Thoracic aorta (tissue), 2 donors: ENCODE results near the gene ELF3. TPM values are rescaled to one million over a fixed set of nuclear protein-coding genes. Genes with fewer than 3 reads are reported as not detected.
"Not testable (repeated sequence)": the region's sequence is repeated elsewhere in the genome, so short reads cannot be mapped to it uniquely, and the experiment has no call there.

ENCODE experiments used
- ATAC-seq: fragments of 150-250 bp; one replicate; pipeline ENCODE4 v1.8.0; 2017; ENCODE audit warnings: low read depth; ENCODE audit not compliant: insufficient number of reproducible peaks, low FRiP score
- DNase-seq: peaks from one replicate; pipeline ENCODE4 v3.0.0-alpha.2; 2020; ENCODE audit warnings: low spot score
- H3K27ac ChIP-seq, 2 donors: fragments of 200-600 bp; sonication (generic); 1 replicate in 1 of 2; 2 replicates in 1 of 2; pipeline ENCODE4 v1.5.1; 2016; ENCODE audit warnings: mild to moderate bottlenecking in 2 of 2, moderate library complexity in 2 of 2
- H3K27me3 ChIP-seq: fragments of 200-600 bp; sonication (generic); replicated peaks from 2 replicates; pipeline ENCODE4 v1.6.0; 2016; ENCODE audit warnings: mild to moderate bottlenecking; ENCODE audit not compliant: insufficient read depth
- H3K36me3 ChIP-seq: fragments of 200-600 bp; sonication (generic); one replicate; pipeline ENCODE4 v1.5.1; 2016
- H3K4me1 ChIP-seq, 2 donors: fragments of 200-600 bp; sonication (generic); 1 replicate in 1 of 2; 2 replicates in 1 of 2; pipeline versions ENCODE4 v1.5.1 to v1.6.0; 2016; ENCODE audit warnings: low read depth in 2 of 2, mild to moderate bottlenecking in 1 of 2; ENCODE audit not compliant: control insufficient read depth in 1 of 2
- H3K4me3 ChIP-seq: fragments of 200-600 bp; sonication (generic); 2 replicates; pipeline ENCODE4 v1.5.1; 2016; ENCODE audit warnings: mild to moderate bottlenecking
- H3K9me3 ChIP-seq: fragments of 200-600 bp; sonication (generic); 2 replicates; pipeline ENCODE4 v1.5.1; 2016
- total RNA-seq, 2 donors: library from RNA; depleted of rRNA; stranded (reverse); fragments of >200 nt; gene quantifications; one replicate each; pipeline versions ENCODE4 v1.1.0 to v1.2.3, GENCODE V29; 2016
- TF ChIP-seq, protein P1 (sequence below): fragments of 200-600 bp; sonication (generic); IDR thresholded peaks from one replicate; pipeline ENCODE4 v1.5.1; 2019; ENCODE audit warnings: antibody characterized with exemption

Gene ELF3
- total RNA-seq, 2 donors from 2014 or later: 0.95 to 4.9 TPM

DNA sequence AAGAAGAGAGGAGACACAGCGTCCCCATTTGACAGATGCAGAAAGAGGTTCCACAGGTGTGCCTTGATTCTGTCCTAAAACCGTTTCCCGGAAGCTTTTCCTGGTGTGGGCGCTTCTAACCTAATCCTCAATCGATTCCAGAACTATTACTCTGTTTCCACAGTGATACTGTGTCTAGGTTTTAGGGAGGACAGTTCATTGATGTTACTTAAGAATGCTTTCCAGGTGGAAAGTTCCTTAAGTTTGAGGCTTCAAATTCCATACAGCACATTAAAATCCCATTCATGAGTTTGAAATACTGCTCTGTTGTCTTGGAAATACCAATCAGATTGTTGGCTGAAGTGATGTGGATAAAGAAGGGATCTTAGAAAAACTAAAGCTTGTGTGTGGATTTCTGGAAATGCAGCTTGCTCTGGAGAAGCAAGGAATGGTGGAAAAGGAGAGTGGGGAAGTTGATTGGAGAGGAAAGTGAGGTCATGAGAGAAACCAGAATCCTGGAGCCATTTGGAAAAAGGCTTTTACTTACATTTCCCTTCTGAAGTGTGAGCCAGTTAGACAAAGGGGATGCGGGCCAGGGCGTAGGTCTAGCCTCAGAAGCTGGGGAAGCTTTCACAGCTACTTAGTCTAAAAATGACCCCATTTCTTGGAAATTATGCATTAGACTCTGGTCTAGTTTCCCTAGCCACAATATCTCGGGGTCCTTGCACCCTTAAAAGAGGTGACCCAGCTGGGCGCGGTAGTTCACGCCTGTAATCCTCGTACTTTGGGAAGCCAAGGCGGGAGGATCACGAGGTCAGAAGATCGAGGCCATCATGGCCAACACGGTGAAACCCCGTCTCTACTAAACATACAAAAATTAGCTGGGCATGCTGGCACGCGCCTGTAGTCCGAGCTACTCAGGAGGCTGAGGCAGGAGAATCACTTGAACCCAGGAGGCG is 6.7 kb downstream of the ELF3 start:
- Histone ChIP-seq H3K4me1 (no peaks in the 10 kb centered on the region), H3K36me3 (no peaks in the 10 kb centered on the region), H3K4me3 (no peak overlapping the region), H3K9me3 (no peaks in the 10 kb centered on the region), H3K27me3 (no peaks in the 10 kb centered on the region), H3K27ac (no peak overlapping the region)
- DNase-seq: no peak
- no peak for ATAC-seq
- TF ChIP-seq, protein P1, sequence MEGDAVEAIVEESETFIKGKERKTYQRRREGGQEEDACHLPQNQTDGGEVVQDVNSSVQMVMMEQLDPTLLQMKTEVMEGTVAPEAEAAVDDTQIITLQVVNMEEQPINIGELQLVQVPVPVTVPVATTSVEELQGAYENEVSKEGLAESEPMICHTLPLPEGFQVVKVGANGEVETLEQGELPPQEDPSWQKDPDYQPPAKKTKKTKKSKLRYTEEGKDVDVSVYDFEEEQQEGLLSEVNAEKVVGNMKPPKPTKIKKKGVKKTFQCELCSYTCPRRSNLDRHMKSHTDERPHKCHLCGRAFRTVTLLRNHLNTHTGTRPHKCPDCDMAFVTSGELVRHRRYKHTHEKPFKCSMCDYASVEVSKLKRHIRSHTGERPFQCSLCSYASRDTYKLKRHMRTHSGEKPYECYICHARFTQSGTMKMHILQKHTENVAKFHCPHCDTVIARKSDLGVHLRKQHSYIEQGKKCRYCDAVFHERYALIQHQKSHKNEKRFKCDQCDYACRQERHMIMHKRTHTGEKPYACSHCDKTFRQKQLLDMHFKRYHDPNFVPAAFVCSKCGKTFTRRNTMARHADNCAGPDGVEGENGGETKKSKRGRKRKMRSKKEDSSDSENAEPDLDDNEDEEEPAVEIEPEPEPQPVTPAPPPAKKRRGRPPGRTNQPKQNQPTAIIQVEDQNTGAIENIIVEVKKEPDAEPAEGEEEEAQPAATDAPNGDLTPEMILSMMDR: no peak

DNA sequence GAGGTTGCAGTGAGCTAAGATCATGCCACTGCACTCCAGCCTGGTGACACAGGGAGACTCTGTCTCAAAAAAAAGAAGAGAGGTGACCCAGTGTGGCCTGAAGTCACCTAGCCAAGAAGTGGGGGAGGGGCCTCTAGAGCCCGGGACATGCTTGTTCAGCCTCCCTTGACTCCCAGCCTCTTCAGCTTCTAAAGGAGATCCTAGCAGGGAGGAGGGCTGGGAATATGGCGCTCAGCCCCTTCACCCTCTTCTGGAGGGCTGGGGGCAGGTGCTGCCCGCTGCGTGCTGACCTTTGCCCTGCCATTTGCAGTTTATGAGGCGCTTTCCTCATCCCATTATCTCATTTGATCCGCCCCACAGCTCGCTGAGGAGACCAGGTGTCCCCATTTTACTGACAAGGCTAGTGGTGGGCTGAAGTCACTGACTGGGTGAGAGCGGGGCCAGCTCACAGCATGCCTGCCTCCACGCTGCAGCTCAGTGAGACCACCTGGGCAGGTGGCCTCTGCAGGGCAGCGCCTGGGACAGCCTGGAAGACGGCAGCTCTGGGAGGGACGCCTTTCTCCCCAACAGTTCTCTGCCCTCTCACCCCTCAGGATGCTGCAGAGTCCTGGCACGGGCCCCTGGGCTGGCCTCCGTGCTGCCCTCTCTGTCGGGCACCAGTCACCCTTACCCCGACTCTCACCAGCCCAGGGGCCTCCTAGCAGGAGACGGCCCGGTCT is 7.5 kb downstream of the ELF3 start:
- no peaks in the 10 kb centered on the region for H3K4me1 ChIP-seq
- TF ChIP-seq, protein P1: no peak
- no peak overlapping the region for H3K4me3 ChIP-seq
- H3K36me3 ChIP-seq: no peaks in the 10 kb centered on the region
- ATAC-seq: no peak
- no peak overlapping the region for H3K27ac ChIP-seq
- no peak for DNase-seq
- no peaks in the 10 kb centered on the region for H3K9me3 ChIP-seq
- H3K27me3 ChIP-seq: no peaks in the 10 kb centered on the region

DNA sequence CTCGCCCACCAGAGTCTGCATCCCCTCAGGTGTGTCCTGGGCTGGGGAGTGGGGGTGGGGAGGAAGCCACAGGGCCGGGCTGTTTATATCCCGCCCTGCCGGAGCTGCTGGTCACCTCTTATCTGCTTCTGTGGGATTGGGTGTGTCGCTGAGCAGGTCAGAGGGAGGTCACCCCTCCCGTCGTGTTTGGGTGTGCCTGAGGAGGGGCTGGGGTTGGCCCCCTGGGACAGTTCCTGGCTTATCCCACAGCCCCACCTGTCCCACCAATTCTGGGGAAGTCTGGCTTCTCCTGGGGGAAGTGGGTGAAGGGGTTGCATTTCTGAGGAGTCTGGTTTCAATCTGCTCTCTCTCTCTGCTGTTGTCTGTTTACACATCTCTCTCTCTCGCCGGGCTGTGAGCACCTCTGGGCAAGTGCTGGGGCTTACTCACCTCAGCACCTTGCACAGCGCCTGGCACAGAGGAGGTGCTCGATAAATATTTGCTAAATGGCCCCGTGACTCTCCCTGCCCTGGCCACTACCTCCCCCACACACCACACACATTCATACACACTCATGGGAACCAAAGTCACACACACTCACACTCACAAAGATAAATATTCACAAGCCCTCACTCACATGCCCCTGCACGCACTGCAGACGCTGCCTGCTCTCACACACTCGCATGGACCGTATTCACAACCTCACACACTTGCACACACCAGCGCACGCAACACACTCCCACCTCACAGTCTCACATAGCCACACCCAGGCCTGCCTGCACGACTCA is 8.3 kb downstream of the ELF3 start:
- Histone ChIP-seq H3K36me3 (no peaks in the 10 kb centered on the region), H3K4me3 (no peak overlapping the region), H3K4me1 (no peaks in the 10 kb centered on the region), H3K27ac (no peak overlapping the region), H3K27me3 (no peaks in the 10 kb centered on the region), H3K9me3 (no peaks in the 10 kb centered on the region)
- no peak for DNase-seq
- ATAC-seq: no peak
- TF ChIP-seq, protein P1: no peak

DNA sequence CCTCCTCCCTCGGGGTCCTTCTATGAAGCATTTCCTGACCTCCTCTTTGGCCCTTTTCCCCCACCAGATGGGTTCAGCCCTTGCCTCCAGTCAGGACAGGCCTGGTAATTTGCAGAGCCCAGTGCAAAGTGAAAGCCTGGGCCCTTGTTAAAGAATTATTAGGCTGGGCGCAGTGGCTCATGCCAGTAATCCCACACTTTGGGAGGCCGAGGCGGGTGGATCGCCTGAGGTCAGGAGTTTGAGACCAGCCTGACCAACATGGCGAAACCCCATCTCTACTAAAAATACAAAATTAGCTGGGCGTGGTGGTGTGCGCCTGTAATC is 8.8 kb downstream of the ELF3 start:
- ATAC-seq: not testable (repeated sequence)

DNA sequence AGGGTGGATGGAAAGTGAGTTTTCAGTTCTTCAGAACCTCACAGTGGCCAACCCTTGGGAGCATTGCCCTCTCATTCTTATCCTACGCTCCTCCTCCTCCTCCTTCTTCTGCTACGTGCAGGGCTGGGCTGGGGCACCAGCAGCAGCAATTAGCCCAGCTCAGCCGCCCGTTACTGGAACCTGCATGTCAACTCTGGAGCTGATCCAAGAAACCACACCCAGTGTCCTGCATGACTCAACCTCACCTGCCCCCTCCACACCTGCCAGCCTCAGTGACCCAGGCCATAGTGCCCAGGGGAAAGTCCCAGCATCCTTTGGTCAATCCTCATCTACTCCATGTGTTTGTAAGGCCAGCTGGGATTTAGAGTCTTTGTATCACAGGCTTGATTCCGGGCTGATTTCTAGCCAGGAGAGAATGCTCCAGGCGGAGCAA is 12.6 kb downstream of the ELF3 start:
- H3K27ac ChIP-seq: no peak overlapping the region
- ATAC-seq: no peak
- TF ChIP-seq, protein P1: no peak

More for the DNA sequence above, 8.8 kb downstream of the ELF3 start:
- H3K9me3 ChIP-seq, H3K27me3 ChIP-seq, H3K4me1 ChIP-seq, H3K36me3 ChIP-seq, H3K4me3 ChIP-seq, DNase-seq, H3K27ac ChIP-seq: not testable (repeated sequence)

More for the DNA sequence above, 12.6 kb downstream of the ELF3 start:
- no peak for DNase-seq
- H3K4me3 ChIP-seq: no peak overlapping the region
- no peaks in the 10 kb centered on the region for H3K36me3 ChIP-seq
- H3K9me3 ChIP-seq: no peaks in the 10 kb centered on the region
- H3K27me3 ChIP-seq: no peaks in the 10 kb centered on the region
- no peaks in the 10 kb centered on the region for H3K4me1 ChIP-seq
